ENCODE results near the gene HGS. TPM values are rescaled to one million over a fixed set of nuclear protein-coding genes. Genes with fewer than 3 reads are reported as not detected.

Gene HGS
- total RNA-seq, 4 donors from 2014 or later = 51.5 to 90.5 (median 66.6) TPM

- Histone ChIP-seq H3K27me3 (no peaks in the 10 kb centered on the region), H3K27ac (no peak overlapping the region), H3K4me3 (no peak overlapping the region), H3K4me1 (peaks cover 0 to 37% (median 26%) of the 10 kb centered on the region in 3 donors), H3K36me3 (peaks cover 0 to 25% of the 10 kb centered on the region in 2 donors), H3K9me3 (no peaks in the 10 kb centered on the region)
- no peak for TF ChIP-seq CTCF (IDR thresholded peaks at IDR 0.05)
- TF ChIP-seq EP300 (IDR thresholded peaks at IDR 0.05) = no peak
- no peak for TF ChIP-seq POLR2AphosphoS5 (IDR thresholded peaks at IDR 0.05)
- TF ChIP-seq POLR2A (IDR thresholded peaks at IDR 0.05) = no peak
- WGBS, 2 donors (ENCODE audit: low coverage in 1 of 2) = no CpG with 5 or more reads among the region's 32 CpGs
- no peak for ATAC-seq
These were observed 31.5 kb downstream of the HGS start for GRCh38 chr17:81715107-81715871.

- no peak overlapping the region for H3K27ac ChIP-seq
- WGBS, 2 donors (ENCODE audit: low coverage in 1 of 2) = no CpG with 5 or more reads among the region's 43 CpGs
- ATAC-seq = no peak
- no peaks in the 10 kb centered on the region for H3K9me3 ChIP-seq
- H3K4me1 ChIP-seq = peaks cover 0 to 29% (median 18%) of the 10 kb centered on the region in 3 donors
- H3K27me3 ChIP-seq = no peaks in the 10 kb centered on the region
- no peak overlapping the region for H3K4me3 ChIP-seq
- TF ChIP-seq CTCF (IDR thresholded peaks at IDR 0.05) = no peak
- no peak for TF ChIP-seq POLR2A (IDR thresholded peaks at IDR 0.05)
- TF ChIP-seq EP300 (IDR thresholded peaks at IDR 0.05) = no peak
- TF ChIP-seq POLR2AphosphoS5 (IDR thresholded peaks at IDR 0.05) = no peak
- peaks cover 0 to 25% of the 10 kb centered on the region in 2 donors for H3K36me3 ChIP-seq
These were observed 32.3 kb downstream of the HGS start for GRCh38 chr17:81715872-81716673.

GRCh38 chr17:81716674-81716996 lies 32.8 kb downstream of the HGS start:
- H3K9me3 ChIP-seq = no peaks in the 10 kb centered on the region
- no peak overlapping the region for H3K4me3 ChIP-seq
- H3K27ac ChIP-seq = no peak overlapping the region
- H3K4me1 ChIP-seq = peaks cover 0 to 23% (median 14%) of the 10 kb centered on the region in 3 donors
- peaks cover 0 to 25% of the 10 kb centered on the region in 2 donors for H3K36me3 ChIP-seq
- no peaks in the 10 kb centered on the region for H3K27me3 ChIP-seq
- WGBS, 2 donors (ENCODE audit: low coverage in 1 of 2) = no CpG with 5 or more reads among the region's 12 CpGs
- no peak for ATAC-seq
- no peak for TF ChIP-seq POLR2A (IDR thresholded peaks at IDR 0.05)
- TF ChIP-seq CTCF (IDR thresholded peaks at IDR 0.05) = no peak
- TF ChIP-seq POLR2AphosphoS5 (IDR thresholded peaks at IDR 0.05) = no peak
- no peak for TF ChIP-seq EP300 (IDR thresholded peaks at IDR 0.05)

GRCh38 chr17:81717049-81717765 lies 33.4 kb downstream of the HGS start:
- Histone ChIP-seq H3K36me3 (peaks cover 0 to 25% of the 10 kb centered on the region in 2 donors), H3K4me1 (peaks cover 0 to 24% (median 14%) of the 10 kb centered on the region in 3 donors), H3K27me3 (peaks cover 4% of the 10 kb centered on the region), H3K4me3 (no peak overlapping the region), H3K27ac (no peak overlapping the region), H3K9me3 (no peaks in the 10 kb centered on the region)
- ATAC-seq = no peak
- 60% methylated on average over 1 of the region's 25 CpGs; no CpG with 5 or more reads in 1 of the 2 donors for WGBS, 2 donors (ENCODE audit: low coverage in 1 of 2)
- TF ChIP-seq POLR2A (IDR thresholded peaks at IDR 0.05) (no peak), POLR2AphosphoS5 (IDR thresholded peaks at IDR 0.05) (no peak), CTCF (IDR thresholded peaks at IDR 0.05) (no peak), EP300 (IDR thresholded peaks at IDR 0.05) (no peak)

Data from gastroesophageal sphincter (tissue), 4 donors.